Kidney tubule cell (primary cell): ENCODE measurements around the gene OCA2.

ENCODE experiments used
- DNase-seq: peaks from one replicate; pipeline ENCODE4 v3.0.0-alpha.2; 2018; ENCODE audit warnings: low spot score

Gene OCA2

GRCh38 chr15:27936164-27936563 is 163.0 kb downstream of the OCA2 start:
- DNase-seq = no peak

DNA sequence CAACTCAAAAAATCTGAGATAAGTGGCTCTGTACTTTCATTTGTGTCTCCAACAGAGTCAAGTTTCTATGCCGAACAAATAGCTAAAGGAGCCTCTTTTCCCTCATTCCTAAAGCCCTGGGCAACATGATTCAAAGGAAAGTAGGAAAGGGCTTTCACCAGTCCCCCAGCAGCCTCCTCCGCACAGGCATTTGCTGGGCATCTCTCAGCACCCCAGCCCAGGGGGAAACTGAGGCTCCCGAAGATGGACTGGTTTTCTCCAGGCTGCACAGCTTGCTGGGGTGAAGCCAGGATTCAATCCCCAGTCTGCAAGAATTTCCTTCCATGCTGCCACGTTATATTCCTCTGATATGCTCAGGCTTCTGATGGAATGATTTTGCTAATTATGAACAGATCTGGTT is 163.8 kb downstream of the OCA2 start:
- DNase-seq = no peak

DNA sequence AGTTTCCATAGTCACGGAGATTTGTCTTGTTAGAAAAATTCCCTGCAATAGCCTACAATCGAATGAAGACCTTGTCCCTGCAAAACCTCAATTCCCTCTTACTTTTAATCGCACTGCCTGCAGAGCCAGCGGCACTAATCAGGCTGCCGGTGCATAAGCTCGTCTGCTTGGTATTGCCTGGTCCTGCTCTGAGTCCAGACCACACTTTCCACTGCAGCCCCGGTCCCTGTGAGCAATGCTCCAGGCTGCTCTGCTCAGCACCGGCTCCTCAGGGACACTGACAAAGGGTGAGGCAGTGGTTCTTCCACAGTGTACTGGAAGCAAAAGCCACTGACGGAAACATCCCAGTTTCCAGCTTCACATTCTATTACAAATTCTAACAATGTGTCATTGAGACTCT is 164.3 kb downstream of the OCA2 start:
- DNase-seq = no peak

GRCh38 chr15:27933562-27933961 is 165.6 kb downstream of the OCA2 start:
- no peak for DNase-seq

GRCh38 chr15:27932600-27932999 is 166.5 kb downstream of the OCA2 start:
- DNase-seq = no peak

- no peak for DNase-seq
Measured at GRCh38 chr15:27928386-27928785, 170.7 kb downstream of the OCA2 start.

DNA sequence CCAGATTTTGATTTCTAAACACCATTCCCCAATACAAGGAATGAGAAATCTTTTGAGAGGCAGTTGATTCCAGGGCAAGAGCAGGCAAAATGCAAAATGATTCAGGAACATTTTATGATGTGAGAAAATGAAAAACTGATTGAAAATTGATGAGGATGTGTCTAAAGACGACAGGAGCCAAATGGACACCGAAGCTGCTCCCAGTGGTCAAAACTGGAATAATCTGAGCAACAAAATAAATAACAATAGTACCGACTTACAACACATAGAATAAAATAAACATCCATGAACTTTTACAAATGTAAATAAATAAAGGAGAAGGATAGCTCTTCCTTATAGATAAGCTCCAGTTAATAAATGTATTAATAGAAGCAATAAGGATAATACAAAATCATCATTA is 186.8 kb downstream of the OCA2 start:
- DNase-seq = no peak

- no peak for DNase-seq
Measured at GRCh38 chr15:27906802-27907201, 192.3 kb downstream of the OCA2 start.

GRCh38 chr15:27903405-27903804 is 195.7 kb downstream of the OCA2 start:
- DNase-seq = no peak

DNA sequence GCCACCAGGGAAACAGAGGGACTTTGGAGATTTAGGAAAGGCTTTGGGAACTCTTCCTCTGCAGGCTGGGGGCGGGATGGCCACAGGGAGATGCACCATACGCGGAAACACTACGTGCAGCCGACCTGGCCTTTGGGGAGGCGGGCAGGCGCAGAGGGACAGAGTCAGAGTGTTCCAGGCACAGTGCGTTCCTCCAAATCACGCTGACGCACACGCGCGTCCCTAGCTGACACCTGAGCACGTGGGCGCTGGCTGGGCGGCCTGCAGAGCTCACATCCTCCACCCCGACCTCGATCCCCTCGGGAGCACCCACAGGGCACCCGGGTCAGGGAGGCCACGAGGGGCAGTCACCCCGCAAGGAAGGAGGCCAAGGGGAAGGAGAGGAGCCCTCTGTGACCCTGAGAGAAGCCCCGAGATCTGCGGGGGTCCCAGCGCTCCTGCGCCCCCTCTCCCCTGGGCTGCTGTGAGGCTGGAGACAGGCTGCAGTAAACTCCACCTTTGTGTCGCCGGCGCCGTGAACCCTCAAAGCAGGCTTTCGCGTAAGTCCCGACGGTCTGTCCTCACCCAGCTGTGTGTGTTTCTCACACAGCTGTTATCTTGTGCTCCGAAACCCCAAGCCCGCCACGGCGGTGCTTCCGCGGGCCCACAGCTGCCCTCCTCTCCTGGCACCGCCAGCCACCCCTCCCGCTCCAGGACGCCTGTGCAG is 196.3 kb downstream of the OCA2 start:
- no peak for DNase-seq

- no peak for DNase-seq
Measured at GRCh38 chr15:27899583-27900285, 199.4 kb downstream of the OCA2 start.

DNA sequence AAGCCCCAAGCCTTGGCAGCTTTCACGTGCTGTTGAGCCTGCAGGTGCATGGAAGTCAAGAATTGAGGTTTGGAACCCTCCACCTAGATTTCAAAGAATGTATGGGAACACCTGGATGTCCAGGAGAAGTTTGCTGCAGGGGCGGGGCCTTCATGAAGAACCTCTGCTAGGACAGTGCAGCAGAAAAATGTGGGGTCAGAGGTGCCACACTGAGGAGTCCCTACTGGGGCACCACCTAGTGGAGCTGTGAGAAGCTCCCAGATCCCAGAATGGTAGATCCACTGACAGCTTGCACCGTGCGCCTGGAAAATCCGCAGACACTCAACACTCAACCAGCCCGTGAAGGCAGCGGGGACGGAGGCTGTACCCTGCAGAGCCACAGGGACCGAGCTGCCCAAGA is 201.6 kb downstream of the OCA2 start:
- no peak for DNase-seq

DNA sequence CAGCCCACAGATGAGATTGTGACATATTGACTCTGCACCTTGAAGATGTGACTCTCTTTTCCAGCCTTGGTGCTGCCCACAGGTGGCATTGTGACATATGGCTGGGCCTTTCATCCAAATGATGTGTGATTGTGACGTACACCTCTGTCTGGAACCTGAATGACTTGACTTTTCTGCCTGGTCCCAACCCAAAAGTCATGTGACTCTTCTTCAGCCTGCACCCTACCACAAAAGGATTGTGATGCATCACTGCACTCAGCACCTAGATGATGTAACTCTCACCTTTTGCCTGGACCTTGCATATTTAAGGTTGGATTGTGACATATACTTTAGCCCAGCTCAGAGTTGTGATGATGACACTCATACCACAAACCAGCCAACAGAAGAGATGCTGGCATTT is 204.5 kb downstream of the OCA2 start:
- no peak for DNase-seq

GRCh38 chr15:27889258-27889657 is 209.9 kb downstream of the OCA2 start:
- no peak for DNase-seq

DNA sequence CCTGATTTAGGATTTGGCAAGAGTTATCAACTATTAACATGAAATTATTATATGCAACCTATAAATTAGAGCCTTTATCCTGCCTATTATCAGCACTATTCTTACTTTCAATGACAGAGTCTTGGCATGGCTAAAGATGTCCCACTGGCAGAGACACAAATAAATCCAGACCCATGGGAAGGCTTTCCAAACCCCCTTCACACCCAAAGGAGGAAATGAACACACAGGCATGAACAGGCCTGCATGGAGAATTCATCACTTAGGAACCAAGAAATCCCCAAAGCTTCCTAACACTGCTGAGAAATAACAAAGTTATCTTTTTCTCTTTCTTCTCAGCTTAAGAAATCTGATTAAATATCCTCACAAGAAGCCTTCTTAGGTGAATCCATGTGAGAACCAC is 213.9 kb downstream of the OCA2 start:
- no peak for DNase-seq

GRCh38 chr15:27884726-27885125 is 214.4 kb downstream of the OCA2 start:
- no peak for DNase-seq

DNA sequence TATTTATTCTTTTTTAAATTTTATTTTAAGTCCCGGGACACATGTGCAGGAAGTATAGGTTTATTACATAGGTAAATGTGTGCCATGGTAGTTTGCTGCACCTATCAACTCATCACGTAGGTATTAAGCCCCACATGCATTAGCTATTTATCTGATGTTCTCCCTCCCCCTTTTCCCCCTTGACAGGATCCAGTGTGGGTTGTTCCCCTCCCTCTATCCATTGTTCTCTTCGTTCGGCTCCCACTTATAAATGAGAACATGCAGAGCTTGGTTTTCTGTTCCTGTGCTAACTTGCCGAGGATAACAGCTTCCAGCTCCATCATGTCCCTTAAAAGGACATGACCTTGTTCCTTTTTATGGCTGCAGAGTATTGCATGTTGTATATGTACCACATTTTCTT is 220.3 kb downstream of the OCA2 start:
- DNase-seq = no peak

- DNase-seq = no peak
Measured at GRCh38 chr15:27873828-27874227, 225.3 kb downstream of the OCA2 start.

DNA sequence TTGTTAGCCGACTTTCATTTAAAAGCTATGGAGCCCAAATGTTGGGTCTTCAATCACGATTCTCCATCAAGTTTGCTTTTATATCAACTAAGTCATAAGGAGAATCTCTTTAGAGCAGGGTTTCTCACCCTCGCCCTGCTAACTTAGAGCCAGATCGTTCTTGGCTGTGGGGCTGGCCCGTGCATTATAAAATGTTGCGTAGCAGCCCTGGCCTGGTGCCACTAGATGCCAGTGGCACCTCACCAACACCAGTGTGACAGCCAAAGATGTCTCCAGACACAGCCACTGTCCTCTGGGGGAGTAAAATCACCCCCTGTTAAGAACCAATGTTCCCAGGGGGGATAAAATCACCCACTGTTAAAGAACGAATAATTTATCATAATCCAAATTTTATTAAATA is 226.1 kb downstream of the OCA2 start:
- DNase-seq = no peak

DNA sequence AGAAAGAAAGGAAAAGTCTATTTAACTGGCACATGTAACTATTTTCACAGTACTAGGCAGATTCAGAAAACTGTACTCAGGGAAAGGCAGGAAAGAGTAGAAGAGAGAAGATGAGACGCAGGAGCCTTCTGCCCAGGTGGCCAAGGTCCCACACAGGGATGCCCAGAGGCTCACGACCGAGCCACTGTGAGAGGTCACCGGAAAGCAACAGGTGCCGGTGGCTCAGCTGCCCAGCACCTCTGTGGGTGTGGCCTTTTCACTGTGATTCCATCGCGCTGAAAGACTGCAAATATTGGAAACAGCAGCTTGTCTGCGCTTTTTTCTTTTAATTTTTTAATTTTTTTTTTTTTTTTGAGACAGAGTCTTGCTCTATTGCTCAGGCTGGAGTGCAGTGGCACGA is 226.8 kb downstream of the OCA2 start:
- DNase-seq = no peak

DNA sequence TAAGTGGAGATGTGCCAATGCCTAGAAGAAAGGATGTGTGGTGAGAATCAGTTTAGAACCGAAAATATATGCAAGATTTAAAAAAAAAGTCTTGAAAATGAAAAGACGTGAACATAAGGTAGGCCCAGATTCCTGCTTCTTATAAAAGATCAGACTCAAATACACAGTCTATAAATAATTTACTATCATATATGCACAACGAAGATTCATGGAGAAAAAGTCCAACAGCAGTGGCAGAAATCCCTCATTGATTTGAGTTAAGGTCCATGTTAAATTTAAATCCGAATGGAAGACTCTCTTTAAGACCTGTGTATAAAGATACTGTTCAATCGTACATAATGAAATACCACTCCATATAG is 227.2 kb downstream of the OCA2 start:
- no peak for DNase-seq

DNA sequence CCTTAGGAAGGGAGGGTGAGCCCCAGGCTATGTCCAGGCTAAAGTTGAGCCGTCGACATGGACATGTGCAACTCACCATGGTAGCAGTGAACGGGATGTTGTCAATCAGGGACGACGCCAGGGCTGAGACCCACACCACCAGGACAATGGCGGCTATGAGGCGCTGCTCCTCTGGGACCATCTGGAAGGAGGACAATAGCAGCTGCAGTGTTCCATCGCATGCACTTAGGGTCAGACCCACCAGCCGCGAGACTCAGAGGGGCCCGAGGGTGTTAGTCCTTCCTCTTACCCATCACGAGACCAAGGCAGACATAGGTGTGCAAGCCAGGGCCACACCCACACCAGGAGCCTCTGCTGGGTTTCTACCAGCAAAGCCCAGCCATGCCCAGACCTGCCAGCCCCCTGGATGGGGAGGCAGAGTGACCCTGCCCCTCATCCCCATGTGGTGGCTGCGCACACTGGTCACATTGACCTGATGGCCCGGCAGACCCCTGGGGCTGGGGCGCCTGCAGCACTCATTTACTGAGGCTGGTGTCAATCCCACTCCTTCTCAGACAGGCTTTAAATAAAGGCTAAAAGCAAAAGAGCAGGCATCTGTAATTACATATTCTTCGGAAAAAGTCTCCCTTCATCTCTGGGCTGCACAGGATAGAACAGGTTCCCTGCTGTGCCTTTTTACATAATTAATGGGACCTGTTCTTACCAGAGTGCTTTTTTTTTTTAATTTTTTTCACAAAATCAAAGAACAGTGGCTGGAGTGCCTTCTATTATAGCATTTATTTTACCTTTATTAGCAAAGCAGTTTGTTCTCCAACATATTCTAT is 227.8 kb downstream of the OCA2 start:
- DNase-seq = no peak

- DNase-seq = no peak
Measured at GRCh38 chr15:27870320-27870719, 228.8 kb downstream of the OCA2 start.
